ENCODE results near the gene KRT14. TPM values are rescaled to one million over a fixed set of nuclear protein-coding genes. Genes with fewer than 3 reads are reported as not detected.
"Not testable (repeated sequence)": the region's sequence is repeated elsewhere in the genome, so short reads cannot be mapped to it uniquely, and the experiment has no call there.

The KRT14 gene
- total and polyA plus RNA-seq, 5 experiments from 2014 or later, result not detected

- H3K4me3 Mint-ChIP-seq, result no peak overlapping the region
- DNase-seq (no peak), ATAC-seq (no peak)
- H3K27me3 Mint-ChIP-seq, result peaks cover 10 to 43% (median 30%) of the 10 kb centered on the region in 5 donors
- H3K4me1 Mint-ChIP-seq, result peaks cover 0 to 6% (median 0%) of the 10 kb centered on the region in 4 donors
- H3K36me3 Mint-ChIP-seq, result peaks cover 0 to 2% (median 0%) of the 10 kb centered on the region in 3 donors
- H3K9me3 Mint-ChIP-seq, result no peaks in the 10 kb centered on the region
- no peak overlapping the region for H3K27ac Mint-ChIP-seq
- POLR2A ChIA-PET, result no interaction called here
These were observed 1.2 kb downstream of the KRT14 start for GRCh38 chr17:41585301-41586056.

DNA sequence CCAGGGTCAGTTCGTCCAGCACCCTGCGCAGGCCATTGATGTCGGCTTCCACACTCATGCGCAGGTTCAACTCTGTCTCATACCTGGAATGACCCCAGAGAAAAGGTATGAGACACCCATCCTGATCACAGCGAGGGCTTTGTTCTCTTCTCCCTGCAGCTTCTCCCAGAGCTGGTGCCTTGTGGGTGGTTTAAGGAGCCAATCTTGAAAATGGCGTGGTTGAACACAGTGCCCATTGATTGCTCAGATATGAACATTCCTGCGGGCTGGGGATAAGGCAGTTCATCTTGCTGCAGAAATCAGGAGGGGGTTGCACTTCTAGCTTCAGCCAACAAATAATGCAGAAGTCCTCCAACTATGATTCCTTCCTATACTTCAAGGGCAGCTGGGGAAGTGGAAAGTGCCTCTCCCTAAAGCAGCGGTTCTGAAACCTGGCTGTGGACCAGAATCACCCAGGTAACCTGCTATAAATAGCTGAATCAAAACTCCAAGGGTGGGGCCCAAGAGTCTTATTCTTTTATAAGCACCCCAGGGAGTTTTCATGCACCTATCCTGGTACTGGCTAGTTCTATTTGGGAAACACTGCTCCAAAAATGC lies 2.3 kb downstream of the KRT14 start:
- H3K9me3 Mint-ChIP-seq, H3K4me3 Mint-ChIP-seq, H3K36me3 Mint-ChIP-seq, POLR2A ChIA-PET, ATAC-seq, H3K27ac Mint-ChIP-seq, DNase-seq, H3K4me1 Mint-ChIP-seq: not testable (repeated sequence)
- H3K27me3 Mint-ChIP-seq, result peaks cover 7 to 51% (median 39%) of the 10 kb centered on the region in 5 donors

GRCh38 chr17:41583137-41584127 lies 3.3 kb downstream of the KRT14 start:
- Mint-ChIP-seq H3K27me3 (peaks cover 10 to 61% (median 43%) of the 10 kb centered on the region in 5 donors), H3K9me3 (no peaks in the 10 kb centered on the region), H3K4me3 (no peak overlapping the region), H3K27ac (peak overlapping the region in 1 of 10 donors; percentile 77), H3K36me3 (peaks cover 0 to 3% (median 0%) of the 10 kb centered on the region in 3 donors), H3K4me1 (peaks cover 0 to 6% (median 0%) of the 10 kb centered on the region in 4 donors)
- DNase-seq, result no peak
- no peak for ATAC-seq
- POLR2A ChIA-PET, result no interaction called here

DNA sequence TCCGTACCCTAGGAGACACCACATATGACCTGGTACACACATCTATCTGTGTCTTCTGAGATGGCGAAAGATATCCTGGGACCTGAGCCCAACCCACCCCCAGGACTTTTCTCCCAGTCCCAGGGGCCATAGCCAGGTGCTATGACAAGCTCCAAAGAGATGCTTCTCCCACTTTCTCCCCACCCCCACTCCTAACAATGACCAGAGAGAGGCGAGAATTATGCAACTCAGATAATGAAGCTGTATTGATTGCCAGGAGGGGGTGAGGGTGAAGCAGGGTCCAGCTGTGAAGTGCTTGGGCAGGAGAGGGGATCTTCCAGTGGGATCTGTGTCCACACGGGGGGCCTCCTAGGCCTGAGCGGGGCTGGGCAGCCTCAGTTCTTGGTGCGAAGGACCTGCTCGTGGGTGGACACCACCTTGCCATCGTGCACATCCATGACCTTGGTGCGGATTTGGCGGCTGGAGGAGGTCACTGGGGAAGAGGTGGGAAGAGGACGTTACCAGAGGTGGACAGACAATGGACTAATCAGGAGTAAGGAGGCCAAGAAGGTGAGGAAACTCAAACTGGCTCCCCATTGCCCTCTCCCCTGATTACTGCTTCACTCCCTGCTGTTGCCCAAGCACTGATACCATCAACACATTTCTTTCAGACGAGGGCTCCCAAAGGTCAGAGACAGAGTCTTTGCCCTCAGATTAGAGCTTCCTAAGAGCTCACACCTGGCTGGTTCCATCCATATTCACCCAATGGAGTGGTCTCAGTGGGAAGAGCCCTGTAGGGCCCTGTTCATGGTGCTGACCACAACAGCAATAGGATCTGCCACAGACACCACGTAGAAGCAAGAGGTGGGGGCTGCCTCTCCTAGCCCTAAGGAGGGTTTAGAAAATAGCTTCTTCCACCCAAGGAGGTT lies 4.4 kb downstream of the KRT14 start:
- ATAC-seq, H3K27ac Mint-ChIP-seq, H3K9me3 Mint-ChIP-seq, H3K4me3 Mint-ChIP-seq, H3K36me3 Mint-ChIP-seq, POLR2A ChIA-PET, DNase-seq, H3K4me1 Mint-ChIP-seq: not testable (repeated sequence)
- peaks cover 14 to 73% (median 47%) of the 10 kb centered on the region in 5 donors for H3K27me3 Mint-ChIP-seq

DNA sequence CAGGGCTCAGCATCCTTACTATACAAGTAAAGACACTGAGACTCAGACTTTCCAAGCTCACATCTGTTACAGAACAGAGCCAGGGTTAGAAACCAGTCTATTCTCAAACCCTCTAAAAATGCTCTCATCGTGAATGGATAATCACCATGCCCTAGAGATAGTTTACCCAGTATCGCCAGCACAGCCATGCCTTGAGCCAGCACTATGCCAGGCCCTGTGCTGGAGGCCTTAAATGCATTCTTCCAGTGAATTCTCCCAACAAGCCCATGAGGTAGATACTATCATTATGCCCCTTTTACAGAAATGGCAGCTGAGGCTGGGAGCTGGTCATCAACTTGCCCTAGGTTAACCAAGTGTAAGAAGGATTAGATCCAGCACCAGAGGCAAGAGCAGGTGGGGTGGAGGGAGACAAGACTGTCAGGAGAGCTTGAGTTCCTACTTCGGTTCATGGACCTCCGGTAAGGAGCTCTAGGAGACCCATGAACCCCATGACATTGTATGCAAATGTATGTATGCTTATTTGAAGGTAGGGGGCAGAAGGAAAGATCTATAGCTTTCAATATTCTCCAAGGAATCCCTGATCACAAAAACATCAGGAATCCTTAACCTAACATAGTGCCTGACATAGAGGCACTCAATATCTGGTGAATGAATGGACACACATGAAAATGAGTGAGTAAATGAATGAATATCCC lies 5.2 kb downstream of the KRT14 start:
- no peak for DNase-seq
- POLR2A ChIA-PET, result no interaction called here
- H3K4me3 Mint-ChIP-seq, result no peak overlapping the region
- H3K27me3 Mint-ChIP-seq, result peaks cover 18 to 81% (median 52%) of the 10 kb centered on the region in 5 donors
- no peak for ATAC-seq
- no peak overlapping the region for H3K27ac Mint-ChIP-seq
- peaks cover 0 to 5% (median 0%) of the 10 kb centered on the region in 3 donors for H3K36me3 Mint-ChIP-seq
- H3K9me3 Mint-ChIP-seq, result no peaks in the 10 kb centered on the region
- peaks cover 0 to 6% (median 0%) of the 10 kb centered on the region in 4 donors for H3K4me1 Mint-ChIP-seq

GRCh38 chr17:41580687-41581365 lies 5.9 kb downstream of the KRT14 start:
- no peaks in the 10 kb centered on the region for H3K9me3 Mint-ChIP-seq
- H3K27me3 Mint-ChIP-seq, result peaks cover 18 to 87% (median 56%) of the 10 kb centered on the region in 5 donors
- no peak overlapping the region for H3K4me3 Mint-ChIP-seq
- POLR2A ChIA-PET, result no interaction called here
- H3K36me3 Mint-ChIP-seq, result peaks cover 0 to 5% (median 0%) of the 10 kb centered on the region in 3 donors
- no peak overlapping the region for H3K27ac Mint-ChIP-seq
- peaks cover 0 to 6% (median 0%) of the 10 kb centered on the region in 4 donors for H3K4me1 Mint-ChIP-seq
- DNase-seq (no peak), ATAC-seq (no peak)

DNA sequence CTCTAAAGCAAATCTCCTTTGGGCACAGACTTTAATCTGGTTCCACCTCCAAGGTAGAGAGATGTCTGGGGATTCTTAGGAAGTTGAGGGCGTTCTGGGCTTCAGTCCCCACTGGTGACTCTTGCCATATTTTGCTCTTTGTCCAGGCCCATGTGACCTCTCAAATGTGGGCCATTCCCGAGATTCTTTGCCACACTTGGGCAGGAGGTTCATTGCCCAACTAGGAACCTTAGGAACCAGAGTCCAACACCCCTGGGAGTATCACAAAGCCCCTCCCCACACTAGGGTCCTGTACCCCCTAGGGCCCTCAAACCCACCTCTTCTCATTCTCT lies 6.5 kb downstream of the KRT14 start:
- ATAC-seq, result no peak
- Mint-ChIP-seq H3K4me1 (peaks cover 0 to 6% (median 0%) of the 10 kb centered on the region in 4 donors), H3K27me3 (peaks cover 18 to 94% (median 57%) of the 10 kb centered on the region in 5 donors), H3K27ac (peak overlapping the region in 1 of 10 donors; percentile 47), H3K9me3 (no peaks in the 10 kb centered on the region), H3K36me3 (peaks cover 0 to 5% (median 0%) of the 10 kb centered on the region in 3 donors), H3K4me3 (no peak overlapping the region)
- DNase-seq, result no peak
- POLR2A ChIA-PET, result no interaction called here

DNA sequence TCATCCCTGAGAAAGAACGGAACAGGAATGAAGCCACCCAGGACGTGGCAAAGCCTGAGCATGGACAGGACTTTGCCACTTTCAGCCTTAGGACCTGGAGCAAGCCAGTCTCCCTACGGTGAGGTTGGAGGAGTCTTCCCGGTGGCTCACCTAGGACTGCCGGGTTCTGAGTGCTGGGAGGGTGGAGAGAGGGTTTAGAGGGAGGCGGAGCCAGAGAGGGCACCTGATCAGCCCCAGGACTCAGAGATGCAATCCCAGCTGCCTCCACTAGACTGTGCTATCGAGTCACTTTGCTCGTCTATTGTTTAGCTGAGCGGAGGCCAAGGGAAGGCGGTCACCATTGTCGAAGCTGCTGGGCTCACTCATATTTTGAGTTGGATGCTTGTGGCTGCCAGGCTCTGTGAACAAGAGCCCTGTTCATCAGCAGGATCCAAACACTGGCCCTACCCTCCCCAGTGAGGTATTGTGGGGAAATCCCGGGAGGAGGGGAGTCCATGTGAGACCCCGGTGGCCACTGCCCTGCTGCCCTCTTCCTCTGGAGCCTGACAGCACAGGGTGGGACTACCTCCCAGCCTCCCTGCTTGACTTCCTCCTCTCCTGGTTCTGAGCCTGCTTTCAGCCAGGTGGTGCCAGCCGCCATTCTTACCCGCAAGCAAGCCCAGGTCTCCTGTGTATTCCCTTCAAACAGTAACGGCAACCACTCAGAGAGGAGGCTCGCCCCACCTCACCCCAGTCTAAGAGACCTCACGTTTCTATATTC lies 7.0 kb downstream of the KRT14 start:
- no peaks in the 10 kb centered on the region for H3K9me3 Mint-ChIP-seq
- no peak overlapping the region for H3K4me3 Mint-ChIP-seq
- H3K27ac Mint-ChIP-seq, result peak overlapping the region in 1 of 10 donors; percentile 47
- ATAC-seq, result peak; percentile 61 to 73
- H3K4me1 Mint-ChIP-seq, result peaks cover 0 to 6% (median 0%) of the 10 kb centered on the region in 4 donors
- peaks cover 18 to 97% (median 59%) of the 10 kb centered on the region in 5 donors for H3K27me3 Mint-ChIP-seq
- POLR2A ChIA-PET, result no interaction called here
- peak; percentile 14 to 70 (median 33) for DNase-seq
- peaks cover 0 to 5% (median 0%) of the 10 kb centered on the region in 3 donors for H3K36me3 Mint-ChIP-seq

DNA sequence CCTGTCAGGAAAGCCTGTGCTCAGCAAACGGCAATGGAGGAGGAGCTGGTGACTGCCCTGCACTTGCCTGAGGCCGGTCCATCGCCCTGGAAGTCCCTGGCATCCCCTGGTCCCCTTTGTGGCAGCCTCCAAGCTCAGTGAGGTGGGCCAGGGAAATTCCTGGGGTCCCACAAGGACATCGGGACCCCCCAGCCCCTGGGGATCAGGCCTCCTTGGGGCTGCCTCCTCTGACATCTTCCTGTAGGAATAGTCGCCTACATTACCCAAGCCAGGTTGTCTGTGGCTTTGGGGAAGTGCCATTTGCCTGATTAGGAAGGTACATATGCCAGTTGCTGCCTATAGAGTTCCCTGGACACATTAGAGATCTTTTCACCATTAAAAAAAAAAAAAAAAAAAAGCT lies 7.7 kb downstream of the KRT14 start:
- Mint-ChIP-seq H3K27me3 (peaks cover 17 to 95% (median 56%) of the 10 kb centered on the region in 5 donors), H3K9me3 (no peaks in the 10 kb centered on the region), H3K27ac (no peak overlapping the region), H3K4me1 (peaks cover 0 to 6% (median 0%) of the 10 kb centered on the region in 4 donors), H3K36me3 (peaks cover 0 to 5% (median 0%) of the 10 kb centered on the region in 3 donors), H3K4me3 (no peak overlapping the region)
- DNase-seq (no peak), ATAC-seq (no peak)
- POLR2A ChIA-PET, result no interaction called here

GRCh38 chr17:41578538-41578937 lies 8.2 kb downstream of the KRT14 start:
- Mint-ChIP-seq H3K9me3 (peaks cover 0 to under 1% (median 0%) of the 10 kb centered on the region in 9 donors), H3K27me3 (peaks cover 19 to 95% (median 55%) of the 10 kb centered on the region in 5 donors), H3K4me3 (no peak overlapping the region), H3K4me1 (peaks cover 0 to 6% (median 0%) of the 10 kb centered on the region in 4 donors), H3K36me3 (peaks cover 0 to 5% (median 0%) of the 10 kb centered on the region in 3 donors), H3K27ac (no peak overlapping the region)
- no peak for DNase-seq
- POLR2A ChIA-PET, result no interaction called here
- no peak for ATAC-seq

Data from naive thymus-derived CD8-positive, alpha-beta T cell (primary cell).